K562 (cell line): ENCODE data around the gene IFFO2. TPM values are rescaled to one million over a fixed set of nuclear protein-coding genes. Genes with fewer than 3 reads are reported as not detected.

Experiments used
- ARNT ChIP-seq, 2 experiments: fragments of 450-650 bp; IDR thresholded peaks; 2 replicates each; pipeline ENCODE4 v1.6.1; 2016; ENCODE audit warnings: mild to moderate bottlenecking in 1 of 2
- CCNT2 ChIP-seq: IDR thresholded peaks from 2 replicates; pipeline ENCODE4 v1.6.1; 2011; ENCODE audit warnings: borderline replicate concordance, low read depth, mild to moderate bottlenecking, moderate library complexity, mixed read lengths, low read length; ENCODE audit not compliant: insufficient read length; ENCODE audit errors: extremely low read depth
- ETV6 ChIP-seq, 3 experiments: fragments of 150-350 bp in 1 of 3; sonication (generic) in 1 of 3; formaldehyde crosslinking in 1 of 3; IDR thresholded peaks; 2 replicates each; pipeline versions ENCODE4 v1.6.1 to v1.8.0; 2014 to 2022; ENCODE audit warnings: borderline replicate concordance in 2 of 3, low read depth in 2 of 3, antibody characterized with exemption in 1 of 3, low read length in 1 of 3, mild to moderate bottlenecking in 1 of 3, missing genetic modification reagents in 1 of 3
- FOXM1 ChIP-seq, 2 experiments: fragments of 450-650 bp in 1 of 2; sonication (generic) in 1 of 2; formaldehyde crosslinking in 1 of 2; IDR thresholded peaks; 2 replicates each; pipeline versions ENCODE4 v1.6.1 to v1.9.0; 2017 to 2022; ENCODE audit warnings: low read depth in 2 of 2, mild to moderate bottlenecking in 2 of 2, missing genetic modification reagents in 1 of 2, moderate library complexity in 1 of 2
- GATAD2B ChIP-seq: fragments of 450-650 bp; IDR thresholded peaks from 2 replicates; pipeline ENCODE4 v1.6.1; 2017; ENCODE audit warnings: mild to moderate bottlenecking, borderline replicate concordance
- KDM2B ChIP-seq: fragments of 250-450 bp; sonication (Bioruptor Pico); IDR thresholded peaks from 2 replicates; pipeline ENCODE4 v1.8.0; 2021; ENCODE audit warnings: mild to moderate bottlenecking, moderate library complexity
- MAFK ChIP-seq: IDR thresholded peaks from 2 replicates; pipeline ENCODE4 v1.6.1; 2011; ENCODE audit warnings: low read length, improper control_type of control experiment
- MECOM ChIP-seq: fragments of 250-450 bp; sonication (Bioruptor Pico); IDR thresholded peaks from 2 replicates; pipeline ENCODE4 v1.8.0; 2022; ENCODE audit warnings: inconsistent platforms
- NCOA1 ChIP-seq: fragments of 450-650 bp; IDR thresholded peaks from 2 replicates; pipeline ENCODE4 v1.6.1; 2016; ENCODE audit warnings: low read depth
- NEUROD1 ChIP-seq: fragments of 150-350 bp; IDR thresholded peaks from 2 replicates; pipeline ENCODE4 v1.6.1; 2014; ENCODE audit warnings: borderline replicate concordance, low read length, low read depth; ENCODE audit not compliant: partially characterized antibody
- TEAD1 ChIP-seq, 2 experiments: fragments of 450-650 bp in 1 of 2; sonication (generic) in 1 of 2; formaldehyde crosslinking; IDR thresholded peaks; 2 replicates each; pipeline versions ENCODE4 v1.4.0 to v1.8.0; 2020 to 2022; ENCODE audit warnings: mild to moderate bottlenecking in 2 of 2, missing genetic modification reagents in 1 of 2
- ZNF347 ChIP-seq: fragments of 450-650 bp; formaldehyde crosslinking; IDR thresholded peaks from 2 replicates; pipeline ENCODE4 v1.4.0; 2020; ENCODE audit warnings: low read depth, mild to moderate bottlenecking, moderate library complexity
- polyA plus RNA-seq, 8 experiments: library from polyadenylated mRNA; depleted of rRNA in 4 of 8; stranded (reverse) in 5 of 8; unstranded in 3 of 8; fragments of >200 nt; fragmentation: Nextera tagmentation in 2 of 8; fragmentation: Illumina TruSeq in 1 of 8; extraction: Ambion mirVana in 2 of 8; extraction: Trizol in 1 of 8; gene quantifications; 2 replicates each; pipeline versions ENCODE4 v1.2.1 to v1.2.3, GENCODE V29; 2011 to 2014; ENCODE audit warnings: inconsistent platforms in 1 of 8, missing spikeins in 1 of 8
- total RNA-seq, 7 experiments: library from RNA; depleted of rRNA in 6 of 7; stranded (reverse); fragments of >200 nt in 6 of 7; fragmentation: Illumina TruSeq in 2 of 7; extraction: Trizol in 2 of 7; gene quantifications; 2 replicates each; pipeline versions ENCODE4 v1.2.1 to v1.2.3, GENCODE V29; 2011 to 2021; ENCODE audit warnings: low replicate concordance in 1 of 7
- TF ChIP-seq, protein P1 (sequence below): fragments of 450-650 bp; IDR thresholded peaks from 2 replicates; pipeline ENCODE4 v1.6.1; 2014; ENCODE audit warnings: low read depth, mild to moderate bottlenecking, moderate library complexity, borderline replicate concordance
- TF ChIP-seq, protein P2 (sequence below): IDR thresholded peaks from 2 replicates; pipeline ENCODE4 v1.6.1; 2011; ENCODE audit warnings: borderline replicate concordance, low read depth, mild to moderate bottlenecking, moderate library complexity, low read length; ENCODE audit not compliant: insufficient read depth, poor library complexity, severe bottlenecking
- TF ChIP-seq, protein P3 (sequence below): conservative IDR thresholded peaks from 2 replicates; pipeline ENCODE4 v1.6.1; 2011; ENCODE audit warnings: low read depth, mild to moderate bottlenecking, low read length; ENCODE audit not compliant: control insufficient read depth
- TF ChIP-seq, protein P4 (sequence below): fragments of 200-400 bp; formaldehyde crosslinking; IDR thresholded peaks from 2 replicates; pipeline ENCODE4 v1.6.1; 2017; ENCODE audit warnings: mild to moderate bottlenecking, low read depth, low read length, moderate library complexity

Gene IFFO2
- total and polyA plus RNA-seq, 9 of the 15 experiments (the other 6 are each of a cell fraction or from before 2014, with no cell fraction given): 0.15 to 1.0 (median 0.44) TPM; not detected in 2

DNA sequence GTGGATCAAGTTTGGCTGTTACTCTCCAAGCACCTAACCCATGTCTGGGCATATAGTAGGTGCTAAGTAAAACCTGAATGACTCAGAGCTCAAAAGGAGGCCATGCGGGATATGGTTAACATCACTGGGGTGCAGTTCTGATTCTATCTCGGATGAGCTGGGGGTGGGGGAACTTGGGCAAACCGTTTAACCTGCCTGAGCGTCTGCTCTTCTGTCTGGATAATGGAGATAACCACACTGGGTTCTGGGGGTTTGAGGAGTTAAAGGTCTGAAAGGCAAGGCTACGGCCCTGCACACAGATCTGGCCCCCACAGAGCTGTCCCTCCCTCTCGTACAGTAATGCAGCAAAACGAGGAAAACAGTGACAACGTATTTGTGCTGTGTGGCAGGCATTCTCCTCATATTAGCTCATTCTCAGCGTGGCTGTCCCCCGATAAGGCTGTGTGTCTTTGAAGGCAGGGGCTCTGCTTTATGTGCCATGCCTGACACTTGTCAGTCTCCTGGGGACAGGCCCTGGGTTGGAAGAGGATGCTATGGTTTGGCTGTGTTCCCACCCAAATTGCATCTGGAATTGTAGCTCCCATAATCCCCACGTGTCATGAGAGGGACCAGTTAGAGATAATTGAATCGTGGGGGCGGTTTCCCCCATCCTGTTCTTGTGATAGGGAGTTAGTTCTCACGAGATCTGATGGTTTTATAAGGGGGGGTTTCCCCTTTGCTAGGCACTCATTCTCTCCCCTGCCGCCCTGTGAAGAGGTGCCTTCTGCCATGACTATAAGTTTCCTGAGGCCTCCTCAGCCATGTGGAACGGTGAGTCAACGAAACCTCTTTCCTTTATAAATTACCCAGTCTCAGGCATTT, 47.3 kb downstream of the IFFO2 start (continued):
- peak; percentile 44; the same call in 1 of the 2 replicates for TF ChIP-seq NCOA1
- peak; percentile 44; the same call in 1 of the 2 replicates for TF ChIP-seq MECOM (CRISPR knock-in tag)
- TF ChIP-seq KDM2B (CRISPR knock-in tag): no peak
- TF ChIP-seq, protein P1, sequence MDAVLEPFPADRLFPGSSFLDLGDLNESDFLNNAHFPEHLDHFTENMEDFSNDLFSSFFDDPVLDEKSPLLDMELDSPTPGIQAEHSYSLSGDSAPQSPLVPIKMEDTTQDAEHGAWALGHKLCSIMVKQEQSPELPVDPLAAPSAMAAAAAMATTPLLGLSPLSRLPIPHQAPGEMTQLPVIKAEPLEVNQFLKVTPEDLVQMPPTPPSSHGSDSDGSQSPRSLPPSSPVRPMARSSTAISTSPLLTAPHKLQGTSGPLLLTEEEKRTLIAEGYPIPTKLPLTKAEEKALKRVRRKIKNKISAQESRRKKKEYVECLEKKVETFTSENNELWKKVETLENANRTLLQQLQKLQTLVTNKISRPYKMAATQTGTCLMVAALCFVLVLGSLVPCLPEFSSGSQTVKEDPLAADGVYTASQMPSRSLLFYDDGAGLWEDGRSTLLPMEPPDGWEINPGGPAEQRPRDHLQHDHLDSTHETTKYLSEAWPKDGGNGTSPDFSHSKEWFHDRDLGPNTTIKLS: peak; percentile 30; the same call in 1 of the 2 replicates
- no peak for TF ChIP-seq ZNF347 (CRISPR knock-in tag)
- no peak for TF ChIP-seq ETV6 (IDR thresholded peaks at IDR 0.05; ENCODE audit: borderline replicate concordance in 1 of 2, low read depth in 2 of 2, low read length in 1 of 2)
- TF ChIP-seq ETV6 (CRISPR knock-in tag; IDR thresholded peaks at IDR 0.05; ENCODE audit: borderline replicate concordance): no peak
- TF ChIP-seq, protein P2, sequence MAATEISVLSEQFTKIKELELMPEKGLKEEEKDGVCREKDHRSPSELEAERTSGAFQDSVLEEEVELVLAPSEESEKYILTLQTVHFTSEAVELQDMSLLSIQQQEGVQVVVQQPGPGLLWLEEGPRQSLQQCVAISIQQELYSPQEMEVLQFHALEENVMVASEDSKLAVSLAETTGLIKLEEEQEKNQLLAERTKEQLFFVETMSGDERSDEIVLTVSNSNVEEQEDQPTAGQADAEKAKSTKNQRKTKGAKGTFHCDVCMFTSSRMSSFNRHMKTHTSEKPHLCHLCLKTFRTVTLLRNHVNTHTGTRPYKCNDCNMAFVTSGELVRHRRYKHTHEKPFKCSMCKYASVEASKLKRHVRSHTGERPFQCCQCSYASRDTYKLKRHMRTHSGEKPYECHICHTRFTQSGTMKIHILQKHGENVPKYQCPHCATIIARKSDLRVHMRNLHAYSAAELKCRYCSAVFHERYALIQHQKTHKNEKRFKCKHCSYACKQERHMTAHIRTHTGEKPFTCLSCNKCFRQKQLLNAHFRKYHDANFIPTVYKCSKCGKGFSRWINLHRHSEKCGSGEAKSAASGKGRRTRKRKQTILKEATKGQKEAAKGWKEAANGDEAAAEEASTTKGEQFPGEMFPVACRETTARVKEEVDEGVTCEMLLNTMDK: no peak
- no peak for TF ChIP-seq ARNT (IDR thresholded peaks at IDR 0.05)
- no peak for TF ChIP-seq GATAD2B
- 0 out of 2 replicates have a peak, but pooled peaks have one; percentile 29 for TF ChIP-seq FOXM1 (IDR thresholded peaks at IDR 0.05; ENCODE audit: low read depth)
- TF ChIP-seq FOXM1 (CRISPR knock-in tag; IDR thresholded peaks at IDR 0.05; ENCODE audit: low read depth): no peak
- TF ChIP-seq, protein P3, sequence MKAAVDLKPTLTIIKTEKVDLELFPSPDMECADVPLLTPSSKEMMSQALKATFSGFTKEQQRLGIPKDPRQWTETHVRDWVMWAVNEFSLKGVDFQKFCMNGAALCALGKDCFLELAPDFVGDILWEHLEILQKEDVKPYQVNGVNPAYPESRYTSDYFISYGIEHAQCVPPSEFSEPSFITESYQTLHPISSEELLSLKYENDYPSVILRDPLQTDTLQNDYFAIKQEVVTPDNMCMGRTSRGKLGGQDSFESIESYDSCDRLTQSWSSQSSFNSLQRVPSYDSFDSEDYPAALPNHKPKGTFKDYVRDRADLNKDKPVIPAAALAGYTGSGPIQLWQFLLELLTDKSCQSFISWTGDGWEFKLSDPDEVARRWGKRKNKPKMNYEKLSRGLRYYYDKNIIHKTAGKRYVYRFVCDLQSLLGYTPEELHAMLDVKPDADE: 0 out of 2 replicates have a peak, but pooled peaks have one; percentile 43
- TF ChIP-seq MAFK: 0 out of 2 replicates have a peak, but pooled peaks have one; percentile 5
- peak in 1 of 2 experiments; percentile 95; a peak in 1 of 4 replicates for TF ChIP-seq TEAD1 (CRISPR knock-in tag; IDR thresholded peaks at IDR 0.05)
- TF ChIP-seq CCNT2: peak; percentile 63
- TF ChIP-seq NEUROD1: peak; percentile 43
- TF ChIP-seq, protein P4, sequence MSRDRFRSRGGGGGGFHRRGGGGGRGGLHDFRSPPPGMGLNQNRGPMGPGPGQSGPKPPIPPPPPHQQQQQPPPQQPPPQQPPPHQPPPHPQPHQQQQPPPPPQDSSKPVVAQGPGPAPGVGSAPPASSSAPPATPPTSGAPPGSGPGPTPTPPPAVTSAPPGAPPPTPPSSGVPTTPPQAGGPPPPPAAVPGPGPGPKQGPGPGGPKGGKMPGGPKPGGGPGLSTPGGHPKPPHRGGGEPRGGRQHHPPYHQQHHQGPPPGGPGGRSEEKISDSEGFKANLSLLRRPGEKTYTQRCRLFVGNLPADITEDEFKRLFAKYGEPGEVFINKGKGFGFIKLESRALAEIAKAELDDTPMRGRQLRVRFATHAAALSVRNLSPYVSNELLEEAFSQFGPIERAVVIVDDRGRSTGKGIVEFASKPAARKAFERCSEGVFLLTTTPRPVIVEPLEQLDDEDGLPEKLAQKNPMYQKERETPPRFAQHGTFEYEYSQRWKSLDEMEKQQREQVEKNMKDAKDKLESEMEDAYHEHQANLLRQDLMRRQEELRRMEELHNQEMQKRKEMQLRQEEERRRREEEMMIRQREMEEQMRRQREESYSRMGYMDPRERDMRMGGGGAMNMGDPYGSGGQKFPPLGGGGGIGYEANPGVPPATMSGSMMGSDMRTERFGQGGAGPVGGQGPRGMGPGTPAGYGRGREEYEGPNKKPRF: no peak
